ENCODE measurements around the gene RTP4.

Gene RTP4, protein sequence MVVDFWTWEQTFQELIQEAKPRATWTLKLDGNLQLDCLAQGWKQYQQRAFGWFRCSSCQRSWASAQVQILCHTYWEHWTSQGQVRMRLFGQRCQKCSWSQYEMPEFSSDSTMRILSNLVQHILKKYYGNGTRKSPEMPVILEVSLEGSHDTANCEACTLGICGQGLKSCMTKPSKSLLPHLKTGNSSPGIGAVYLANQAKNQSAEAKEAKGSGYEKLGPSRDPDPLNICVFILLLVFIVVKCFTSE

DNA sequence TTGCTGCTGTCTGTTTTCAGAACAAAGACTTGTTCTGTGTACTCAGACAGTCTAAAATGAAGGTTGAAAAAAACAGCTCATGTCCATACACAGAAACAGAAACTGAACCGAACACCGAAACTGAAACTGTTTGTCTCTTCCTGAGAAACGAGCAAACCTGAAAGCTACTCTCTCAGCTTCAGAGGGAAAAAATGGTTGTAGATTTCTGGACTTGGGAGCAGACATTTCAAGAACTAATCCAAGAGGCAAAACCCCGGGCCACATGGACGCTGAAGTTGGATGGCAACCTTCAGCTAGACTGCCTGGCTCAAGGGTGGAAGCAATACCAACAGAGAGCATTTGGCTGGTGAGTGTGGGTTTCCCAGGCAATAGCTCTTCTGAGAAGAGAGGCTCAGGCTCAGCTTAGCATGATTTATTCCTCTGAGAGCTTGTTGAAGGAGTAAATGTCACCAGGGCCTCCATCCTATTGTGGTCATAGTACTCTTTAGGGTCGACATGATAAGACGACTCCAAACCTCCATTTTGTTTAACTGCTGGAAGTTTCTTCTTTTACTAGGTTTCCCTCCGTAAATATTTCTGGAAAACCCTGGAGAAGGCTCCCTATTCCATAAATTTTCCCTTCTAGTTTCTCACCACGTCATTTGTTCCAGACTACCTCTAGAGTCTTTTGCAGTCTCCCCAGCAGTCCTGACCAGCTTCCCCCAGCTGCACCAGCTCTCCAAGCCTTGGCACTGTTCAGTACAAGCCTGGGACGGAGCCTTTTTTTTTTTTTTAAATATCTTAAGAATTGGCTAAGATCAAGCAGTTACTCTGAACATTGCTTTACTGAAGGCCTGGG lies at the start of gene RTP4:
RTP4 (plus strand) TSS at position 135 of the 838 bp plus-strand sequence; CDS start at position 192, 57 bp downstream.
- peak; percentile 22 to 65 for DNase-seq

DNA sequence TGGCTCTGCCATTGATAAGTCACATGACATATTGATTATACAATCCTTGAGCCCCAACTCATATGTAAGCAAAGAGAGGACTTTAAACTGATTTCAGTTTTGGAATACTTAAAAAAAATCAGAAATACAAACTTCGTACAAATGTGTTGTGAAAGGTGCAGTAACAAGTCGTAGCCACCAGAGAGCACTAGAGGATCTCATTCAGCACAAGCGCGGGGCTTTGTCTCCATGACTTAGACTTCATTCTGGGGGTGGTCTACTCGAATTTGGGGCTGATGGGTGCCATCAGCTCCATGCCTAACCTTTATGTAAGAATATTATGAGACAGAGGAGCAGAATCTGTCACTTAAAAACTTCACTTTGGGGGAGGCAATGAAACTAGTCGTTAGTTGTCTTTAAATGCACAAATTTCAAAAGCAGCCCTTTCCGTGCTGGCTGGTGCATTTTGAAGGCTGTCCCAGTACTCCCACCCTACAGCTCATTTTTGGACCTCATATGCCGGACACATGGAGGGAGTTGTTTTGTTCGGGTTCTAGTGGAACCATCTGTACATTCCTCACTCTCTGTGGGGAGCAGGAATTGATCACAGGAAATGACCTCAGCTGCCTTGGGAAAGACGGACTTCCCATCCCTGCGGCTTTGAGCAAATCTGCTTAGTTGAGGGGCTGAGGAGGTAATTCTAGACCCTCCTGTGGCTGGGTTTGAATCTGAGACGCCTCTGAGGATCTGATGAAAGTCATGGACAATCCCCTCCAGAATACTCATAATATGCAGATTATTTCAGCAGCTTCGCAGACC lies 49.2 kb upstream of the RTP4 start:
- DNase-seq, result peak; percentile 17 to 49

DNA sequence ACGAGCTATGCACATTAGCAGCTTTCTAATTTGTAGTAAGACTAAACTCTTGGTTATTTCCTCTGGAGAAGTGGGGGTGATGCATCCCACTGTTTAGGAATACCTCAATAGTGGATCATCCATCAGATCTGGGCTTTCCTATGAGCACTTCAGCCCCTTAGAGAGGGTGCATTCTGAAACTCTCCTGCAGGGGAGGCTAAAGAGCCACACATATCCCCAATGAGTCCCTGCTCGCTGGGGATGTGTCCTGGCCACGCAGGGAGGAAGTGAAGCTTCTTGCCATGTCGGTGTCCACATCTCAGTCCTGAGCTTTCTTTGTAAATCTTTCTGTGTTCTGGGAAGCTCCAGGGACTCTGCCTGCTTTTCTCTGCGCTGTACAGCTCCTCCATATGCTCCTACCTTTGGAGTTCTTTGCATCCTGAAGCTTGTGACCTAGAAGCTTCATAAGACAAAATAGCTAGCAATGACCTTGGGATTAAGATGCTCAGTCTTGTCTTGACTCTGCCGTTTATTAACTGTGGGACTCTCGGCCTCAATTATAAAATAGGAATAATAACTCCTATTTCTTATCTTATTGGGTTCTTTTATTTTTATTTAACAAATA lies 48.4 kb upstream of the RTP4 start:
- peak; percentile 48 to 50 for DNase-seq

DNA sequence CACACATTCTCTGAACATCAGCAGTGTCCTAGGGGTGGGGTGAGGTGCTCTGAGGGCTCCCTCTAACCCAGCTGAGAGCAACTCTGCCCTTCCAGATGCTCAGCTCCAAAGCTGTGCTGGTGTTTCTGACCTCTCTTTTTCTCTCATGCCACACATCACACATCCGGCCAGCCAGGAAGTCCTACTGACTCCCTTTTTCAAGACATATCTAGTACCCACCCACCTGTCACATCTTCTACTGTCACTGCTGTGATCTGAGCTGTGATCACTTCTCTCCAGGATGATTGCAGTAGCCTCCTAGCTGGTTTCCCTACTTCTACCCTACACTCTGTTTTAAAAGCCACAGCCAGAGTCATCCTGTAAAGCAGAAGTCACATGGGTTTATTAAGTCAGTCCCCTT lies 46.4 kb upstream of the RTP4 start:
- DNase-seq, result no peak

DNA sequence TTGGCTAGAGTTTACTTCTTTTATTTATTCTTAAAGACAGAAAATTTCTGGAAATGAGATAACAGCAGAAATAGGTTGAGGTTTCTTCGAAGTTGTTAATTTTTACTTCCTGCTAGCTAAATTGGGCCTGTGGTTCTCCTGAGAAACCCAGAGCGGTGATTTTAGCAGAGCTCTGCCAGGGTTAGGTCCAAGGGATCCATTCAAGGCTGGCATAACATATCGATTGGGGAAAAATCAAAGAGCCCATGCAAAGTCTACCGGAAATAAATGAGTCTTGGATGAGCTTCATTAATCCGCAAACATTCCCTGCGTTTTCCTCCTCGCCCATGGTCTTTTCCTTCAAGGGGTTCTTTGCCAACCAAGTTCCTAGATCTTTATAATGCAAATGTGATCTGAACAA lies 45.9 kb upstream of the RTP4 start:
- DNase-seq, result no peak

DNA sequence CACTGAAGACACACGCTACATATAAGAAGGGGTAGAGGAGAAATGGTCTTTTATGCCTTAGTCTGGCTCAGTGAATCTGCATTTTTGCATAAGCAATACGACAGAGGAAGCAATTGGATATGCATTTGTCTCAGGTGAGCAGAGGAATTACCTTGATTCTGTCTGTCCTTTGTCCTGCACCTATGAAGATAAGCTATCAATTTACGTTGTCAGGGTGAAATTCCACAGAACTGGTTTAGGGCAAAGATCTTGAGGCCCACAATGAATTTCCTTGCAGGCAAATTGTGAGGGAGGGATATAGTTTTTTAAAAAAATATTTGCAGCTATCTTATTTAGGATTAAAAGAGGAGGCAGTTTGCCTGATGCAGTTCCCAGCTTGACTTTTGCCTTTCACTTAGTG lies 45.1 kb upstream of the RTP4 start:
- no peak for DNase-seq

DNA sequence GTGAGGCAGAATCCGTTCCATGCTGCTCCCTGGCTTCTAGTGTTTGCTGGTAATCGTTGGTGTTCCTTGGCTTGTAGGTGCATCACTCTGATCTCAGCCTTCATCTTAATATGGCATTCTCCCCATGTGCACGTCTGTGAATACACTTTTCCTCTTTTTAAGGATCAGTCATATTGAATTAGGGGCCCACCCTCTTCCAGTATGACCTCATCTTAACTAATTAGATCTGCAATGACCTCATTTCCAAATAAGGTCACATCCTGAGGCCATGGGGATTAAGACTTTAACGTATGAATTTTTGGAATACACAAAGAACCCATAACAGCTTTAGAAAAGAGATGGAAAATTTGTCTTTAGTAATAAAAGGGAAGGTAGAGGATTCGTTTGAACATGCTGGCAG lies 42.6 kb upstream of the RTP4 start:
- no peak for DNase-seq

DNA sequence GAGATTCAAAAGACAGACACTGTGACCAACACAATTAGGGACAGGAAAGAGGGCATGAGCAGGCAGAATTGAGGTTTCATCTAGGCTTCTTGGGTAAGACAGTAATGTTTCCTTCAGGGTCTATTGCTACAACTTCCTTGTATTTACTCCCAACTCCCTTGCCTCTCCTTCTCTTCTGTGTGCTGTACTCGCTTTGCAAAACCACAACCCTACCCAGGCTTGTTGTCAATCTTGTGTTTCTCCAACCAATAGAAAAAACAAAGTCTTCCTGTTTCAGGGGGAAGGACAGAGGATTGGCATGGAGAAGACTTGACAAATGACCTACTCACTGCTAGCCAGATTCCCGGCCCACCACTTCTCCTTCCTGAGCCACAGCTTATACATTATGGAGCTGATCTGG lies 40.3 kb upstream of the RTP4 start:
- no peak for DNase-seq

DNA sequence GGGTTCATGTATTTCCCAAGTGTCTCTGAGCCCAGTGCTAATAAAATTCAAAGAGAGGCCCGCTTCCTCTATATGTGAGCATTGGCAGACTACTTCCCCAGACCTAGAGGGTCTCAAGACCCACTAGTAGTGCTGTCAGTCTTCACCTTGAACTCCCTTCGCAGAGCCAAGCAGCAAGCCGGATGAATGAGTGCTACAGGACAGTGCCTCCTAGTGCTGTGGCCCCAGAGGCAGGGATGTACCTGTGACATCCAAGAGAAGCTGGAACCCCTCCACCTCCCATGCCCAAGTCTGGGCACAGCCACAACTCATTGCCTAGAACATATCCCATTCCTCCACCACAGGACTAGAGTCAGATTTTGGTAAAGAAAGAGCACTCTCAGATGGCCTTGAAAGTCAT lies 39.5 kb upstream of the RTP4 start:
- no peak for DNase-seq

DNA sequence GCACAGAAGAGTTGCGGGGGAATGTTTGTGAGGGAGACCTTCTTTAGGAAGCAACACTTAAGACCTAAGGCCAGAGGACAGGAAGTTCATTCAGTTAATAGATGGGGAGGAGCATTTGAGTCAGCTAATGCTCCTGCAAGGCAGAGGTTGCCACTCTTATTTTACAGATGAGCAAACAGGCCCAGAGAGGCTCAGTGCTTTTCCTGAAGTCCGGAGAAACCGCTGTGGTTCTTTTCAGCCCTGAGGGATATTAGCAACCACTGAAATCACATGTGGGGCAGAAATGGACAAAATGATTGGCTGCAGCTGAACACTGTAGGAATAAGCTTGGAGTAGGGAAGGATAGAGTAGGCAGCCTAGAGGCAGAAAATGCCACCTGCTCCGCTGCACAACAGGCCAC lies 33.3 kb upstream of the RTP4 start:
- no peak for DNase-seq

DNA sequence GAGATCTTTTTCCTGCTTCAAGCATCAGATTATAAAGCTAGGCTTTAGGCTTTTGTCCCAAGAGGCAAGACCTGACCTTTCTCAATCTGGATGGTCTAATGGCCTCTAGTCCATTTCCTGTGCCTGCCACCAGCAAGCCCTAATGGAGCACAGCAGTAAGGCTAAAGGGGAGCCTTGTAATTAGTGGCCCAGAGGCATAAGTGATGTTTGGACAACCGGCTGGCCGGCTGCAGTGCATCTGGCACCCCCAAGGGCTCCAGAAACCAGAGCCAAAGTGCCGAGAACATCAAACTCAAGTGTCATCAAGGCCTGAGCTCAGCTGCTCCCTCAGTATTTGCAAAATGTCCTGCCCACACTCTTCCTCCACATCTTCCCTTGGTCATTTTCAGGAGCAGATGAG lies 31.9 kb upstream of the RTP4 start:
- DNase-seq, result no peak

DNA sequence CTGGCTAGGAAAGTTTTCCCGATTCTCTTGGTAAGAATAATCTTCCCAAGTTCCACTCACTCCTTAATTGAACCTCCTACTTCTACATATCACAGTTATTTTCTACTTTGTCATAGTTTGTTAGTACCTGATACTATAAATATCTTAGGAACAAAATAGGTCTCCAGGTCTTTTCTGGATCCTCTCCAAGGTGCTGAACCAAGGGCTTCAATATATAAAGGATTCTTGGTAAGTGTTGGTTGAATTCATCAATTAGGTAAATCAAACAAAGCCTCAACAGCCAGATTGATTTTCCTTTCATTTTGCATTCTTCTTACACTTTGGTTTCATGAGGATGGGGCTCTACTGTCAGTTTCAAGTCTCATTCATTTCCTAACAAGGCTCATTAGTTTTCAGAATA lies 27.6 kb upstream of the RTP4 start:
- DNase-seq, result no peak

DNA sequence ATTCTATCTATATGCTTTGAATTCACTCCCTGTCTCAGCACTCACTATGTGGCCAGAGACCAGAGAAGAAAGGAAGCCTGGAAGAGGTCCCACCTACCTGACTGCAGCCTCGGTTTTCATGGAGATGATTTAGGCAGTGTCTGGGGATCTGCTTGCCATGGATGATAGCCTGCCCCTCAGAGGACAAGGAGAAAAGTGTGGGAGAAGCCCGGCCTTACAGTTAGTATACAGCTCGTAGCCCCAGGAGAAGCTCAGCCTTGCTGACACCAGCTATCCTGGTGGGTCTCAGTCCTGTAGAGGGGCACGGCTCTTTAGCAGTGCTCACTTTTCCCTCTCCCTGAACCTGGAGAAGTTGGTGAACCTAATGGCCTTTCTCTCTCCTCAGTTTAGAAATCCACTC lies 25.9 kb upstream of the RTP4 start:
- DNase-seq, result no peak

DNA sequence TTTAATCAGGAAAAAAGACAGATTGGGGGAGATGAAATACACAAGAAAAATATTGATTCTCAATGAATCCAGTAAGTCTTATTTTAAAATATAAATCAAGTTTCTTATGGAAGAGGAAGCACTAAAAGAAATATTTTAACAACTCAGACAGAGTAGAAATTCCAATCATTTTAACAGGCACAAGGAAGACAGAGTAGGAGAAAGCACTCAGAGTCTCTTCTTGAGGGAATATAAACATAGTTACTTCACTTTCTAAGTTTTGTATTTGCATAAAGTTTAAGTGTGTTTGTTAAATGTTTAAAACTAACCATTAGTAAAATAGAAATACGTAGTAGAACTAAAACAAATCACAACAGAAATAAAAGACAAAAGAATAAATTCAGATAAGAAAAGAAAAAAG lies 24.5 kb upstream of the RTP4 start:
- no peak for DNase-seq

DNA sequence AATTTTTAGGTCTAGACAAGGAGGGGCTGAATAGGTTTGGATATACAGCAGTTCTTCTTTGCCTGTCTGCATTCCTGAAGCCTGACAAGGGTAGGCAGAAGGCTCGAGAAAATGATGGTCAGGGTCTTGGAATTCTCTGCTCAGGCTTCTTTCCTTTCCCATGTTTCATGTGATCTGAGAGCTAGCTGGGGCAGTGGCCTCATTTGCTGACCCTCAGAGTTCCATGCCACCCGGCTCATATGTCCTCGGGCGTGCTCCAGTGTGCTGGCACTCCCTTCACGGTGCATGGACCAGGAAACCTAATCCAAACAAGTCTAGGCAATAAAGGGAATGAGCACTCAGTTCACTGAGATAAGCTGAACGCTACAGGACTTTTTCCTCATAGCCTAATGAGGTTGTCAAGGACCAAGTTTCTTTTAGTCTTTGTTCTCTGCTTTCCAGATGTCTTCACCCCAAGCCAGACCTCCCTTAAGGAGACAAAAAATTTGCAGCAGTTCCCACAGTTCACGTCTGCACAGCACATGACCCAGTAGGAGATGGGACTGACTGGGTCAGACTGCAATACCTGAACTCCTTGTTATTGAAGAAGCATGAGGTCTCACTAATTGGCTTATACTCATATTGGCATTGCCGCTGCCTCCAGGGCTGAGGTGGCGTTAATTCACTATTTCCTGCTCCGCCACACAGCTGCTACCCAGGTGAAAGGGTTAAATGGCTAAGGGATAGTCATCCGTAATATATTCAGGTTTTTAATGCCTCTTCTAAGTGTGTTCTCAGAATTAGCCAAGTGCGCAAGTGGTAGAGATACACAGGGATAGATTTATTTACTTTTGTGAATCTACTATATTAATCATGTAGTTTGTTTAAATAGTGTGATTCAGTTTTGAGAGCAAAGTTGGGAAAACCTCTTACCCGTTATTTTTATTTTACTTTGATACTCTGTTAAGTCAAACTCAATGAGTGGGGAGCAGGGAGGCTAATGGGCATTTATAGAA lies 15.3 kb upstream of the RTP4 start:
- no peak for DNase-seq

DNA sequence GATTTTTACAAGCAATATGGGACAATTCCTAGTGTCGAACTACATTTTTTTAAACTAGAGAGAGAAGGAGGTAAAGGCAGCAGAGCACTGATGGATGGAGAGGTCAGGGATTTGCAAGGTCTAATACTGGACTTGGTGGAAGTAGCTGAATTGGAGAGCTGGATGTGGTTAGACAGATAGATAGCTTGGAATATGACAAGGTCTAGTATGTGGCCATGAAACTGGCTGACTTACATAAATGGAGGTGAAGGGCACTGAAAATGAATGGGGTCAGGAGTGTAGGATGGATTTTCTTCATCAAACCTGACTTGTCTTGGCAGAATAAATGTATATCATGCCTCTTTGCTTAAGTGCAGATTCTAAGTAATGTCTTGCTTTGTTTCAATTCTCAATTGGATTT lies 10.1 kb upstream of the RTP4 start:
- DNase-seq, result no peak

DNA sequence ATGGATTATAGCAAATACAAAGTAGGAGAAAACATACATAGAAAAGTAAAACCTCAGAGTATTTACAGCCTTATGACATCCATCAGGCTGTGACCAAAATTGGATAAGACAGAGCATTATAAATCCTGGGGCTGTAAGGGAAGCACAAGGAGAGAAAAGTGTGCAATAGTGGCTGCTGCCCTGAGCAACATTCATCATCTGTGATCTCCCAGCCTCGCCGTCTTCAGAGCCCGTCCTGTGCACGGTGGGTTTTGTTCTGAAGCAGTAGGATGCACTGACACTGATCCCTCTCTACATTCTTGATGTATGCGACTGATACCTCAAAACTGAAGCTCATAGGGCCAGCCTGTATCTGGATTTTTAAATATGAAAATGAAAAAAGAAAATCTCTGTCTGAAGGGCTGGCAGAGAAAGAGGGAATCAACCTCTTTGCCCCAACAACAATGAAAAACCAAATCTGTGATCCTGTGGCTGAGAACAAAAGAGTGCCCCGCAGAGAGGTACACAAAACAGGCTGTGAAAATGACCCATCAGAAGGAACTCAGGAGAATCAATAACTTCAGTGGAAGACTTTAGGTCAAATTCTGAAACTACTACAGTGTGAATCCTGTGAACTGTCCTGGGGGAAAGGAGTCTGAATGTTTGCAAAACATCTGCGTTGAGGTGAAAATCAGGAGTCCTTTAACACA lies 8.2 kb upstream of the RTP4 start:
- DNase-seq, result no peak

DNA sequence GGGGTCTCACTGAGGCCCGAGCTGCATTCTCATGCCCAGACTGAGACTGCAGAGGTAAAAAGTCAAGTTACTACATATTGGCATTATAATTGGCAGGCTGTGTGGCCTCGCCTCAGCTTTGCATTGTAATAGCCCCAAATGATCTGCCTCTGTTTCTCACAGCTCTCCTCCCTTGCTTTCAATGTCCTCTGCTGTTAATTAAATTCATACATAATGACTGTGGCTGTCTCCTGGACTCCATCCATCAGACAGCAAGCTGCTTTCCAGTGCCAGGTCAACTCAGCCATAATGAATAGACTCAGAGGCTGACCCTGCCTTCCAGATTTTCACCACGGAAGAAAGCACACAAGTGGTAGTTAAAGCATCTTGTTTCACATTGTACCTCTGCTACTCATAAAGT lies 7.6 kb upstream of the RTP4 start:
- no peak for DNase-seq

DNA sequence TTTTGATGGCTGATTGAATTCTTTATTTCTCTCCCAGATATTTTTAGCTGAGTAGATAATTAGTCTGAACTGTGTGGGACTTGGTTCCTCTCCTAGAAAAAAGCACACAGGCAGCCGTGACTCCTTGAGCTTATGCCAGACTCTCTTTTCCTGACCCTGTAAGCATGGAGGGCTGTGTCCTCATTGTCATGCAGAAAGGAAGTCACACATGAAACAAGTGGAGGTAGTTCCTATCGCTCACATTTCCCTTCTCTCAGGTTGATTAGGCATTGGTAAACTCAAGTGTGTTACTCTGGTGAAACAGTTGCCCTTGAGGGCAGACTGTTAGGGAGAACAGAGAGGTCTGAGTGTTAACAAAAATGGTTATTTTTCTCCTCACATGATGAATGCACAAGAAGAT lies 6.3 kb upstream of the RTP4 start:
- no peak for DNase-seq

DNA sequence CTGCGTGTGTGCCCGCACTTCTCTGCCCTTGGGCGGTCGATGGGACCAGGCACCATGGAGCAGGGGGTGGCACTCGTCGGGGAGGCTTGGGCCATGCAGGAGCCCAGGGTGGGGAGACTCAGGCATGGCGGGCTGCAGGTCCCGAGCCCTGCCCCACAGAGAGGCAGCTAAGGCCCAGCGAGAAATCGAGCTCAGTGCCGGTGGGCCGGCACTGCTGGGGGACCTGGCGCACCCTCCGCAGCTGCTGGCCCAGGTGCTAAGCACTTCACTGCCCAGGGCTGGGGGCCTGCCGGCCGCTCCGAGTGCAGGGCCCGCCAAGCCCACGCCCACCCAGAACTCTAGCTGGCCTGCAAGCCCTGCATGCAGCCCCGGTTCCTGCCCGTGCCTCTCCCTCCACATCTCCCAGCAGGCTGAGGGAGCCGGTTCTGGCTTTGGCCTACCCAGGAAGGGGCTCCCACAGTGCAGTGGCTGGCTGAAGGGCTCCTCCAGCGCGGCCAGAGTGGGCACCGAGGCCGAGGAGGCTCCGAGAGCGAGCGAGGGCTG lies 553 bp upstream of the RTP4 start:
- no peak for DNase-seq

DNA sequence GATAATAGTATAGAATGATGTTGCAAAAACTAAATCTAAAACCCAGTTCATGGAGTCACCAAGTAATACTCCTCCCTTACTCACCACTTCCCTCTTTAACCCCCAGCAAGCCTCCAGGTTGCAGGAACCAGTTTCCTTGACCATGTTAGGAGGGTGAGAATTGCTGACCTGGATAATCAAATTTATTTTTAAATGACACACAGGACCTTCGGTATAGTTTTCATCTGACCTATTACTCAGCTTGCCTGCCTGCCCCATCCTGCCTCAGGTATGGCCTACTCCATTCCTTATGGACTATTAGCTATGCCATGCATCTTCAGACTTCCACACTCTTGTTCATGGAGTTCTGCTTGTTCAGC lies 883 bp downstream of the RTP4 start:
- peak in 1 of 2 donors; percentile 7 for DNase-seq
